ENCODE data around the gene LRRN2.
"Not testable (repeated sequence)": the region's sequence is repeated elsewhere in the genome, so short reads cannot be mapped to it uniquely, and the experiment has no call there.

The LRRN2 gene

DNA sequence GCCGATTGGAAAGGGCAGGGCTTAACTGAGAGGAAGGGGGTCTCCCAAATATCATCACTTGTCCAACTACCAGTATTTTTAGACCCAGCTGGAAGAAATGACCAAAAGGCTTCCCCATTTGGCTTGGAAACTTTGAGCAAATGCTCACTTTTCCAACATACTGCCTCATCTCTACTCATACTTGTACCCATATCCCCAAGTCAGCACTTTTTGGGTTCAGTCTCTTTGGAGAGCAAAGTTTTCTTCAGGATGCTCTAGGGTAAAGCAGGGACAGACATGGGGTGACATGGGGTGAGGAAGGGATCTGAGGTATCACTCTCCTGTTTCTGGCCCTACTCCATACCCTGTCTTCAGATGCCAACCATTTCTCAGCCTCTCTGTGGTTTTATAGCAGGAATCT lies 27.2 kb downstream of the LRRN2 start:
- DNase-seq: no peak

DNA sequence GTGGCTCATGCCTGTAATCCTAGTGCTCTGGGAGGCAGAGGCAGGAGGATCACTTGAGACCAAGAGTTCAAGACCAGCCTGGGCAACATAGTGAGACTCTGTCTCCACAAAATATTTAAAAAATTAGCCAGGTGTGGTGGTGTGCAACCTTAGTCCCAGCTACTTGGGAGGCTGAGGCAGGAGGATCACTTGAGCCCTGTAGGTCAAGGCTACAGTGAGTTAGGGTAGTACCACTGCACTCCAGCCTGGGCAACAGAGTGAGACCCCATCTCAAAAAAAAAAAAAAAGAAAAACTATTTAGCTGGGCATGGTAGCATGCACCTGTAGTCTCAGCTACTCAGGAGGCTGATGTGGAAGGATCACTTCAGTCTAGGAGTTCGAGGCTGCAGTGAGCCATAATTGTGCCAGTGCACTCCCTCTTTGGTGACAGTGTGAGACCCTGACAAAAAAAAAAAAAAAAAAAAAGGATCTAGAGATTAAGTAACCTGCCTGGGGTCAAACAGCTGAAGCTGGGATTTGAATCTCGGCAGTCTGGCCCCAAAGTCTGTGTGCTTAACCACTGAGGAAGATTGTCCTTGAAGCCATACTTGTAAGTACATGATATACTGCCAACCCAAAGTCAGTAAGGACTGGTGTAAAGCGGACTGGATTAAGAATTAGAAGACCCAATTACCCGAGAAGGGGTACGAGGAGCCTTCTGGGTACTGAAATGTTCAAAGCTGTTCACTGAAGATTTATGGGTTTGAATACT lies 31.8 kb downstream of the LRRN2 start:
- DNase-seq: no peak

DNA sequence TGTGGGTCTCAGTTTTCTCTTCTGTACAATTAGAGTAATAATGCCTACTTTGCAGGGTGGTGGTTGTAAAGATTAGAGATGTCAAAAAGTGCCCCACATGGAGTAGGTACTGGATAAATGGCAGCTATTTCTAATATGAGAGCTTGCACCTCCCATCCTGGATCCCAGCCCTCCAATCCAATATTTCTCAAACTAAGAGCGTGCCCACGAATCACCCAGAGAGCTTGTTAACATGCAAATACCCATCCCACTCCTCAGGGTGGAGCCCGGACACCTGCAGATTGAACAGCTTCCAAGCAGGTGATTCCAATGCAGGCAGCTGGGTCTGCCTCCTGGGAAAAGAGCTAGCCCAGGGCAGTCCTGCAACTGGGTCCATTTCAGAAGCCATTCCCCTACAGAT lies 33.0 kb downstream of the LRRN2 start:
- DNase-seq: no peak

DNA sequence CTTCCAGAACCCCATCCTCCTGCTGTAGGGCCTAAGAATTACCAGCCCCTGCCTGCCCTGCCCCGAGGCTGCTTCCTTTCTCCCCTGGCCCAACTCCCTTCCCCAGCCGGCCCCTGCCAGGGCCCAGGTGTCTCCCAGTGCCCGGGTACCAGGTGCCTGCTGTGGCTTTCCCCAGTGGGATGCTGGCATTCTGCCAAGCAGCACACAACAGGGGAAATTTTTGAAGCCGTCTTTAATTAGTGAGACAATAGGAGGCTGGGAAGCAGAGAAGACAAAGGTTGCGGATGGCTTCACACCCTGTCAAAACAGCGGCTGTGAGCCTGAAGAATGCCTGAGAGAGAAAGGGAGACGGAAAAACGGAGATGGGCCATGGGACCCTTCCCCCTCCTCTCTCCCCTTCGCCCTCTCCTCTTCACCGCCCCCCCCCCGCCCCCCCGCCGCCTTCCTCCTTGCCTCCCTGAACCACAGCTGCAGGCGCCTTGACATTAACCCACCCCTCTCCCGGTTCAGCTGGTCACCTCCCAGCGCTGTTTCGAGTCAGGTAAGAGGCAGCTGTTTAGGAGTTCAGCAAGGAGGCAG lies 33.6 kb downstream of the LRRN2 start:
- DNase-seq: no peak

DNA sequence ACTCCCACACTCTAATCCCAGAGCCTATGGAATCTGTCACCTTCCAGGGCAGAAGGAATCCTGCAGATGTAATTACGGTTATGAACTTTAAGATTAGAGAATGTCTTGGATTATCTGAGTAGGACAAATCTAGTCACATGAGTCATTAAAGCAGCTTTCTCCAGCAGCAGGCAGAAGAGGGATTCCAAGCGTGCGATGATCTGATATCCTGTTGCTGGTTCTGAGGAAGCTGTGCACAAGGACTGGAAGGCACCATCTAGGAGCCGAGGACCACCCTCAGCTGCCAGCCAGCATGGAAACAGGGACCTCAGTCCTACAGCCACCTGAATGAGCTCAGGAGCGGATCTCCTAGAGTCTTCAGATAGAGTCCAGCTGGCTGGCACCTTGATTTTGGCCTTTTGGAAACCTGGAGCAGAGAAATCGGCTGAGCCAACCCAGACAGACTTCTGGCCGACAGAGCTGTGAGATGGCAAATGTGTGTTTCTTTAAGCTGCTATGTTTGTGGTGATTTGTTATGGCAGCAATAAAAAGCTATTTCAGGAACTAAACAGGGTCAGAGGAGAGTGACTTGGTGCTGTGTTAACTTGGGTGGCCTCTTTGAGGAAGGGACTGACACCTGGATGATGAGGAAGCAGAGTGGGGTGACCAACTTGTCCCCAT lies 34.5 kb downstream of the LRRN2 start:
- no peak for DNase-seq

DNA sequence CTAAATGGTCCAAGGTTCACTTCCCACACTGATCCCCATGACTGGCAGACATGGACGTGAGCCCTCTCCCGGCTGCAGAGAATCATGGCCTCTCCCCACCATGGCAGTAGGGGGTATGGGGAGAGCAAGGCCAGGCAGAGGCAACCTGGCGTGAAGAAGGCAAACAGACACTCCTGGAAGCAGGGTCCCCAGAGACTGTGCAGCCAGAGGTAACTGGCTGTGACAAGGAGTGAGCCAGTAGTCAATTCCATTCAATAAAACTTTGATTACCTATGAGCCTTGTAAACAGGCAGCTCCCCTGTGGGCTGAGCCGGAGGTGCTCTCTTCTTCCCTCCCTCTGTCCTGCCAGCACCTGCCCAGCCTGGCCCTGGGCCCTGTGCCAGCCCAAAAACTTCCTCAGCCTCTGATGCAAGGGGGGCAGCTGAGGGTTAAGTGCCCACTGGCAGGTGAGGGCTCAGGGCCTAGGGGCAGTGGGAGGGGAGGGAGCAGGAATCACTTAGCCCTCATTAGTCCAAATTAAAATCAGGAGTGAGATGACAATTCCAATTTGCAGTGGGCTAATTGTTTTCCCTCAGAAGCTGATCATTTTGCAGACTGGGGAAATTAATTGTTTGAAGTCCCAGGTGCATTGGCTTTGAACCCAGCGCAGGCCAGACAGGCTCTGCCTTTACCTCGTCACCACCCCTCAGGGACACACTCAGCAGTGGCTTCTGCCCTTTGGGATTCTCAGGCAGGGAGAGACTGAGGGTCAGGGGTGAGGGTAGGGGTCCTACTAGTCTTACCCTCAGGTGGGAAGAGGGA lies 35.6 kb downstream of the LRRN2 start:
- no peak for DNase-seq

DNA sequence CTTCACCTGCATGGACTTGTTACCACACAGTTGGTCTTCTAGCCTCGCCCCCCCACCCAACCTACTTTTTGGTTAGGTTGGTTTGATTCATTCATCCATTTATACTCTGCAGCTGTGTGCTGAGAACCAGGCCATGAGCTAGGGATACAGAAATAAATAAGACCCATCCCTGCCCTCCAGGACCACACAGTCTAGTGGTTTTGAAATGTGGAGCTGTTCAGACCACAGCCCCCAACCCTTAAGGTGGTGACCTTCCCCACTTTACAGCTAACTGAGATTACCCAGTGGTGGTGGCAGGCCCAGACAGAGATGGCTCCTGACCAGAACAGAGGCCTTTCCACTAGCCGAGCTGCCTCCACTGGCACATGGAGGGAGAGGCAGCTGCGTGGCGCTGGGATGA lies 37.0 kb downstream of the LRRN2 start:
- no peak for DNase-seq

DNA sequence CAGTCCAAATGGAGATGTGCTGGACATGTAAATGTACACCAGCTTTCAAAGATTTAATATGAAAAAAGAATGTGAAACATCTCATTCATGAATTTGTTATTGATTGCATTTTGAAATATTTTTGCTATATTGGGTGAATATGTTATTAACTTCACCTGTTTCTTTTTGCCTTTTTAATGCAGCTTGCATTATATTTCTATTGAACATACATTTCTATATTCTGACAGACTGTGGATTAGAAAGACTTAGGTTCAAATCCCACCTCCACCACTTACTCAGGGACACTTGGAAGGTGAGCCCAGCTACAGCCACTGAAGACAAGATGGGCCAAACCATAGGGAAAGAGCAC lies 37.8 kb downstream of the LRRN2 start:
- DNase-seq: no peak

DNA sequence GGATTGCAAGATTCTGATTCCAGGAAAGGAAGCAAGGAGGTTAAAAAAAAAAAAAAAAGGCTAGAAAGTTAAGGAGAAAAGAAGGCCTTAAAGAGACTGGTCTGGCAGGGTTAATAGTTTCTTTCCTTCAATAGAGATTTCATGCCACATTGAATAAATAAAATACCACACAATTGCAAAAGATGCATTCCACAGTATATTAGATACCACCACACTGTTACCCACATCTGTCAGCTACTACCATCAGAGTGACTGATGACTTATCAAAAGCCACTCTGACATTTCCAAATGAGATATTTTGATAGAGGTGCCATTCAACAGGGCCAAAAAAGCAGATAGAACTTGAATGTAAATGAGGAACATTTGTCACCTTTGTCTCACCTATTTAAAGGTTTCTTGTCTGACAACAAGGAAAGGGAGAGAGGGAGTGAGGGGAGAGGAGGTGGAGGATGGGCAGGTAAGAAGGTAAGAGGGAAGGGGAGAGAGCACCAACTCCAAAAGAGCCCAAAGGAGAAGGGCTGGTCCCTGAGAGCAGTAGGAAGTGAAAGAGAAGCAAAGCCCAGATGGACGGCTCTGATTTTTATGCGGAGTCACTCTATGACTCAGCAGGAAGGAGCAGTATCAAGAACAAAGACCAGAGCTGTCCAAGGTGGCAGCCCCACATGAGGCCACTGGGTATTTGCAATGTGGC lies 38.3 kb downstream of the LRRN2 start:
- DNase-seq: peak; percentile 59

DNA sequence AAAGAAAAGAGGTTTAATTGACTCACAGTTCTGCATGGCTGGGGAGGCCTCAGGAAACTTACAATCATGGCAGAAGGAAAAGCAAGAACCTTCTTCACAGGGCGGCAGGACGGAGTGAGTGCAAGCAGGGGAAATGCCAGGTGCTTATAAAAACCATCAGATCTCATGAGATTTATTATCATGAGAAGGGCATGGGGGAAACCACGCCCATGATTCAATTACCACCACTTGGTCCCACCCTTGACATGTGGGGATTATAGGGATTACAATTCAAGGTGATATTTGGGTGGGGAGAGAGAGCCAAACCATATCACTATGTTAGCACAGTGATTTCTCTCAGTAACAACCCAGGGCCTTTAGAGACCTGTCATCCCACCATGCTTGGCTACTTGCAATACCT lies 39.9 kb downstream of the LRRN2 start:
- DNase-seq: no peak

DNA sequence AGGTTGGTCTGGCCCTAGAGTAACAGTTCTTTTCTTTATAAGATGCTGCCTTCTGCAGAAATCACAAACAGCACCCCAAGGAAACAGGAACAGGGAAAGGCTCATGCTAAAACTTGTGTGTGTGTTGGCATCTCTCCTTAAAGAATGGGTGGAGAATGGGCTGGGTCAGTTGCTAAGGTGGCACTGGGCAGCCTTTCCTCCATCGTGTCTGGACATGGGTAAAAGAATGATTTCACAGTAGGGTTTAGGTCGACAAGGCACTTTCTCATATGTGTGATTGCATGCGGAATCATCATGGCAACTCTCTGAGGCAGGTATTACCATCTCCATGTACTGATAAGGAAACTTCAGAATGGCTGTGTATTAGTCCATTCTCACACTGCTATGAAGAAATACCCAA lies 40.3 kb downstream of the LRRN2 start:
- DNase-seq: no peak

DNA sequence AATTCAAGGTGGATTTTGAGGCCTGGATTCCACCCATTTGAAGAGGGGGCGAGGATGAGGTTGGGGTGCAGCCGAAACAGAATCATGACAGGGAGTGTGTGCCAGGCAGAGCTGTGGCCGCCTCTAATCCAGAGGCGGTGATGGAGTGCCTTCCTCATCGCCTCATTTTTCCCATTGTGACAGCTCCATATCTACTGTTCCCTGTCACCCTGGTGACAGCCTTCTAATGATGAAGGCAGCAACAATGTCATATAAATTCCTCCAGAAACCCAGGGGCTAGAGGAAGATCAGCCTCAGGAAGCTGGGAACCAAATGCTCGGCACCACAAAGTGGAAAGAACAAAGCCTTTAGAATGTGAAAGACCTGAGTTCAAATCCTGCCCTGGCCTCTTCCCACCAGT lies 42.0 kb downstream of the LRRN2 start:
- DNase-seq: no peak

DNA sequence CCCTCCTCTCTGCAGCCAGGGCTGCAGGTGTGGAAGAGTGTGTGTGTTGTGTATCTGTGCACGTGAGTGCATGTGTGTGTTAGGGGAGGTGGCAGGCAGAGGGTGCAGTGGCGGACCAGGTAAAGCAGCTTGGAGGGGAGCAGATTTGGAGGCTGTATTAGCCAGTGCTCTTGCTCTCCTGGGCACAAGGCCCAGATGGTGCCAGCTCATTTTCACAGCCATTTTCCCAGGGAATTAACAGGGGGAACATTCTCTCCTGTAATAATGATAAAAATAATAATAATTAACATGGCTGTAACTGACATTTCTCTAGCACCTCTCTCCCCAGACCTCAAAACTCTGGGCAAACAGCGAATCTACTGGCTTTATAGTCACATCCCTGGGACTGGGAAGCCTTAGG lies 43.6 kb downstream of the LRRN2 start:
- DNase-seq: no peak

DNA sequence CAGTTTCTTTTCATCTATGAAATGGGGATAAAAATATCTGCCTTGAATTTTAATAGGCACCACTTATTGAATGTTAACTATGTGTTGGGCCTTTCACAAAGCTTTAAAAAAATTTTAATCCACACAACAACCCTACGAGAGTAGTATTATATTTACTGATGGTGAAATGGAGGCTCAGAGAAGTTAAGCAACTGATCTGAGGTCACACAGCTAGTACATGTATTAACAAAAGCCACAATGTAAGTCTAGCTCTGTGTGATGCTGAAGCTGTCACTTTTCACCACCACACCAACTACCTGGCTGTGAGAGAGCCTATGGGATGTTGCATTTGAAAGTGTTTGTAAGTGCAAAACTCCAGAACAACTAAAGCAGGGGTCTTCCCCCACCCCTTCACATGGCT lies 44.1 kb downstream of the LRRN2 start:
- no peak for DNase-seq

DNA sequence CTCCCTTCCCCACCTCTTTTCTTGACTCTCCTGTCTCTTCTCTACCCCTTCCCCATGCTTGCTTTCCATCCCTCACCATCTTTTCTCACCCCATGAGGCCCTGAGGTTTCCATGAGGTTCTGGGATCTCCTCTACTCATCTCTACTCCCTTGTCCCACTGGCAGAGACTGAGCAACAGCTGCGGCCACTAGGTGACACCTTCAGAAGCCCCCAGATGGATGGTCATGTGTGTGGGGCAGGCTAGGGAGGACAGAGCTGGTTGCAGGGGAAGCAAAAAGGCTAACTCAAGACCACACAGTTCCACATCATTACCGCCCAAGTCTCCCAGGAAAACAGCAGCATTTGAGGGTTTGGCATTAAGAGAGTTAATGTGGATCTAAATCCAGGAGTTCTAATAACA lies 45.0 kb downstream of the LRRN2 start:
- DNase-seq: no peak

DNA sequence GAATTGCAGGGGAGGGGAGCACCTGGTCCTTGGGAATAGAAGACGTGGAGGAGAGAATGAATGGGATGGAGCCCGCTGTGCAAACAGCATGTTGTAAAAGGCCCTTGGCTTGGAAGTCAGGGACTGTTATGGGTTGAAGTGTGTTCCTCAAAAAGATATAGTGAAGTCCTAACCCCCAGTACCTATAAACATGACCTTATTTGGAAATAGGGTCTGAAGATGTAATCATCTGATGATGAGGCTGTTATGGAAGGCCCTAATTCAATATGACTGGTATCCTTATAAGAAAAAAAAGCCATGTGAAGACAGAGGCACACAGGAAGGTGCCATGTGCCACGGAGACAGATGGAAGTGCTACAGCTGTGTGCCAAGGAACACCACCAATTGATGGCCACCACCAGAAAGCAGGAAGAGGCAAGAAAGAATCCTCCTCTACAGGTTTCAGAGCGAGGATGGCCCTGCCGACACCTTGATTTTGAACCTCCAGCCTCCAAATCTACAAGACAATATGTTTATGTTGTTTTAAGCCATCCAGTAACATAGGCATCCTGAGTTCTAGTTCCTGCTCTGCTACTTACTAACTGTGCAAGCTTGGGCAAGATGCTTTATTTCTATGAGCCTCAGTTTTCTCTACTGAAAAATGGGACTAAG lies 51.2 kb downstream of the LRRN2 start:
- DNase-seq: no peak

DNA sequence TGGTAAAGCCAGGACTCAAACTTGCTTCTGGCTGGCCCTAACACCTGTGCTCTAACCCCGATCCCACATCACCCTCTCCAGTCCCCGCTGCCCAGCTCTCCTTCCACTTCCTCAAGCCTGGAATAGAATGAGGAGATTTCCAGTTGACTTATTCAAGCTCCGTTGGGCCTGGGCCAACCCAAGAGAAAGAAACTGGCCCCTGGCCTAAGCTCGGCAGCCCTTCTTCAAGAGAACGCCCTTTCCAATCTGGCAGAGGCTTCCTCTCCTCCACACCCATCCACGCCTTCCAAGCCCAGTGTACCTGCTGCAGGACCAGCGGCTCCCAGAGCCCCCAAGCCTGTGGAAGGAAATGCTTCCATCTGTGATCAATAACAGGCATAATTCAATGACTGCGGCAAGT lies 51.9 kb downstream of the LRRN2 start:
- no peak for DNase-seq

DNA sequence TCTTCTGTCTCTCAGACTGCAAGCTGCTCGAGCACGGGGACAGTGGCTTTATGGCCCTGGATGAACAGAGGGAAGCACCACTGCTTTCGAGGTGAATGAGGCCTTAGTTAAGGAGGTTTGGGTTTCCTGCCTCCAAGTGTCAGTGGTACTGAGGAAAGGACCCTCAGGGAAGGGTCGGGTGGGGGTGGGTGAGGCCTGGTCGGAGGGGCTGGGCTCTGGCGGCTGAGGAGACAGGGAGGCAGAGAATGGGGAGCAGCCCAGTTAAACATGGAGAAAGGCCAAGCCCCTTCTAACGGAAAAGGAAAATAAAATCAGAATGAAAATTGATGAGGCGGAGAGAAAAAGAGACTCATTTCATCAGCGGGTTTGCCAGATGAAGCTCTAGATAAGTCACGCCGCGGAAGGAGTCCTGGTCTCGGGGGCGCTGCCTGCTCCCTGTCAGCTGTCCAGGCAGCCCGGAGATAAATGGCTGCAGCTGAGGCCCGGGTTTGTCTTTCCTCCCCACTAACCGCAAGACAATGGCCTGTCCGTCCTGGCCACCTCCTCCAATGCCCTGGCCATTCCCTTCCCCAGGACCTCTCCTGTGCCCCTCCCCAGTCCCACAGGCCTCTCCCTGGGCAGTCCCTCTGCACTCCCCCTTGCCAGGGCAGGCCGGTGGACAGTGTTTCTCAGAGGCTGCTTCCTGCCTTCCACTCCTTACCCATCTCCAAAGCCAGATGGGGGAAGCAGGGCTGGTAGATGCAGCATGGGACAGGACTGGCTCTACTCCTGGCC lies 55.2 kb downstream of the LRRN2 start:
- no peak for DNase-seq

DNA sequence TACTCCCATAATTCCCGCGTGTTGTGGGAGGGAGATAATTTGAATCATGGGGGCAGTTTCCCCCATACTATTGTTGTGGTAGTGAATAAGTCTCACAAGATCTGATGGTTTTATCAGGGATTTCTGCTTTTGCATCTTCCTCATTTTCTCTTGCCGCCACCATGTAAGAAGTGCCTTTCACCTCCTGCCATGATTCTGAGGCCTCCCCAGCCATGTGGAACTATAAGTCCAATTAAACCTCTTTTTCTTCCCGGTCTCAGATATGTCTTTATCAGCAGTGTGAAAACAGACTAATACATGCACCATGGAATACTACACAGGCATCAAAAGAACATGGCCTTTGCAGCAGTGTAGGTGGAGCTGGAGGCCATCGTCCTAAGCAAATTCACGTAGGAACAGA lies 56.1 kb downstream of the LRRN2 start:
- DNase-seq: not testable (repeated sequence)

DNA sequence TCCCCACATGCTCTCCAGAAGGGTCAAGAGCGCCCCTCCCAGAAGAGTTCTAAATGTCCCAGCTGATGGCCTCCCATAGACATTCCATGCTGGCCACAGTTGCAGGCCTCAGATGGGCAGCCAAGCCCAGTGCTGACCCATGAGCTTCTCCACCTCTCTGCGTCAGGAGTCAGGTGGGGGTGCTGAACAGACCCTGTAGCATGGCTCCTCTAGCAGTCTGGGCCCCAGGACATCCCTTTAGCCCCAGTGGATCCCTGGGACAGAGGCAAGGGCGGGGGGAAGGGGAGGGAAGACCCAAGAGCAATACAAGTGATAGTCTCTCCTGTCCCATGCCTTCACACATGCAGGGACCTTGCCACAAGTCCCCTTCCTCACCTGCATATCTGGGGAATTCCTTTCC lies 56.7 kb downstream of the LRRN2 start:
- DNase-seq: no peak

DNA sequence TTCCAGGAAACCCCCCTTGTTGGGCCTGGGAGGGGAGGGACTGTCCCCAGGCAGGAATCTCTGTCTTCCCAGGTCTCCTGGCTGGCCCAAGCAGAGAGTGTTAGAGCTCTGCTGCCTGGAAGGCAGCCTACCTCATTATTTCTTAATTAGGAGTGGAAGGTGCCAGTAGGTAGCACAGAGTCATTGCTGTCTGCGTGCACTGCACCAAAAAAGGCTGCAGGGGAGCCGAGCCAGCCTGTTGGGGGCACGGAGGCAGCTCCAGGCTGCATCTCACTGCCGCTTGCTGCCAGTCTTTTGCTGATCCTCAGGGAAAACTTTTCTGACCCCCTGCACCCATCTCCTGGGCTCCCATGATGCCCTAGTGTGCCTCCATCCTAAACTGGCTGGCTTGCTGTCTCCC lies 58.1 kb downstream of the LRRN2 start:
- DNase-seq: no peak

DNA sequence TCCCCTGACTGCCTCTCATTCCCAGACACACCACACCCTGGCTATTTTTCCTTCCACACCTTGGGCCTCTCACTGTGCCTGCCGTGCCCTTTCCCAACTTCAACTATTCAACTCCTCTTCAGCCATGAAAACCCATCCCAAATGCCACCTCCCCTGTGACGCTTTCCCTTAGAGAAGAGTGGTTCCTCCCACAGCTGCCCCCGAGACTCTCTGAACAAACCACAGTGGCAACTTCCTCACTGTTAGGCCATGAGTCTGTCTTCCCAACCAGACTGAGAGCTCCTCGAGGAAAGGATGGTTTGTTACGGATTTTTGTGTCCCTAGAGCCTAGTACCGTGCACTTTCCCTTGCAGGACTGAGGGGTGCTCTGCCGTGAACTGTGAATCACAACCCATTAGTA lies 59.2 kb downstream of the LRRN2 start:
- no peak for DNase-seq
